ENCODE measurements around the gene DPAGT1. TPM values are rescaled to one million over a fixed set of nuclear protein-coding genes. Genes with fewer than 3 reads are reported as not detected.

The DPAGT1 gene
- total RNA-seq, 1 experiment from 2014 or later, result 63.5 TPM

- TF ChIP-seq AR (CRISPR knock-in tag; IDR thresholded peaks at IDR 0.05) (no peak), NFATC4 (CRISPR knock-in tag; IDR thresholded peaks at IDR 0.05) (no peak), ZNF219 (CRISPR knock-in tag; IDR thresholded peaks at IDR 0.05; ENCODE audit: borderline replicate concordance) (no peak), JAZF1 (CRISPR knock-in tag; IDR thresholded peaks at IDR 0.05) (no peak), HMGXB4 (CRISPR knock-in tag; IDR thresholded peaks at IDR 0.05) (no peak), IRF1 (CRISPR knock-in tag; IDR thresholded peaks at IDR 0.05) (no peak), MYBL2 (CRISPR knock-in tag; IDR thresholded peaks at IDR 0.05) (no peak), TEAD1 (CRISPR knock-in tag; IDR thresholded peaks at IDR 0.05) (no peak), ZNF425 (CRISPR knock-in tag; conservative IDR thresholded peaks at IDR 0.05) (no peak)
Measured at GRCh38 chr11:119112314-119113020, 10.8 kb upstream of the DPAGT1 start (continued).

- ChIA-PET CTCF (interaction anchor here (0.8 to 1.4 kb wide), 2 partner anchors 9 to 10 kb away, joined by 3 to 4 read pairs; partner anchors contain the start of gene HINFP), POLR2A (no interaction called here)
- Mint-ChIP-seq H3K4me1 (peaks cover 29% of the 10 kb centered on the region), H3K27ac (no peak overlapping the region), H3K9me3 (no peaks in the 10 kb centered on the region), H3K4me3 (no peak overlapping the region), H3K36me3 (no peaks in the 10 kb centered on the region; the same call in 1 of the 2 replicates), H3K27me3 (ENCODE audit: low read depth) (peaks cover 18% of the 10 kb centered on the region)
- no peak for ATAC-seq
- DNase-seq (ENCODE audit: low spot score), result no peak
- no peak for TF ChIP-seq ATF6 (CRISPR knock-in tag; IDR thresholded peaks at IDR 0.05)
- no peak for TF ChIP-seq CTCF (IDR thresholded peaks at IDR 0.05)
- no peak for TF ChIP-seq ATF3 (CRISPR knock-in tag; conservative IDR thresholded peaks at IDR 0.05)
- TF ChIP-seq MLX (CRISPR knock-in tag; IDR thresholded peaks at IDR 0.05), result no peak
- no peak for TF ChIP-seq GTF2I (CRISPR knock-in tag; conservative IDR thresholded peaks at IDR 0.05)
- no peak for TF ChIP-seq SMAD3 (CRISPR knock-in tag; IDR thresholded peaks at IDR 0.05; ENCODE audit: borderline replicate concordance)
- no peak for TF ChIP-seq ZBTB21 (CRISPR knock-in tag; IDR thresholded peaks at IDR 0.05; ENCODE audit: borderline replicate concordance)
- no peak for TF ChIP-seq USF1 (CRISPR knock-in tag; IDR thresholded peaks at IDR 0.05)
- TF ChIP-seq ZNF425 (CRISPR knock-in tag; conservative IDR thresholded peaks at IDR 0.05), result no peak
Measured at GRCh38 chr11:119111361-119111925, 9.8 kb upstream of the DPAGT1 start.

Data from WTC11 (cell line).